CD4-positive, alpha-beta T cell (primary cell): ENCODE data around the gene ABL1. TPM values are rescaled to one million over a fixed set of nuclear protein-coding genes. Genes with fewer than 3 reads are reported as not detected.

ENCODE experiments used
- ATAC-seq: fragments of 200-7000 bp; cut with Tn5 transposase; one replicate; pipeline ENCODE4 v1.10.0; 2022; ENCODE audit warnings: mild to moderate bottlenecking; ENCODE audit not compliant: poor library complexity
- CTCF ChIA-PET: fragments of 350-600 bp; sonication (Branson Sonifier 250); formaldehyde crosslinking; loops from one replicate; lab custom pipeline; 2021; ENCODE audit warnings: antibody characterized with exemption, inconsistent platforms; lab: Charles Lee
- POLR2A ChIA-PET: fragments of 350-600 bp; sonication (Branson Sonifier 250); formaldehyde crosslinking; loops from one replicate; lab custom pipeline; 2021; ENCODE audit warnings: antibody characterized with exemption, inconsistent platforms; lab: Charles Lee
- DNase-seq, 14 experiments: peaks; one replicate each; pipeline ENCODE4 v3.0.0-alpha.2; 2013 to 2020; ENCODE audit warnings: mixed read lengths in 2 of 14
- H3K27ac ChIP-seq, 2 donors: one replicate each; pipeline versions ENCODE4 v1.5.1 to v1.7.0; 2013; ENCODE audit warnings: low read length in 2 of 2, low read depth in 1 of 2, mild to moderate bottlenecking in 1 of 2
- H3K27me3 ChIP-seq, 2 experiments: 1 replicate in 1 of 2; 2 replicates in 1 of 2; pipeline versions ENCODE4 v1.6.1 to v1.7.0; 2013; ENCODE audit warnings: low read length in 2 of 2, control low read depth in 1 of 2, mild to moderate bottlenecking in 1 of 2, moderate library complexity in 1 of 2; ENCODE audit not compliant: insufficient read depth in 2 of 2, control insufficient read depth in 1 of 2
- H3K36me3 ChIP-seq: one replicate; pipeline ENCODE4 v1.6.1; 2013; ENCODE audit warnings: low read length, control low read depth; ENCODE audit not compliant: insufficient read depth
- H3K4me1 ChIP-seq: one replicate; pipeline ENCODE4 v1.6.1; 2013; ENCODE audit warnings: low read length, control low read depth; ENCODE audit not compliant: insufficient read depth
- H3K4me3 ChIP-seq: one replicate; pipeline ENCODE4 v1.5.1; 2013; ENCODE audit warnings: mild to moderate bottlenecking, low read length, moderate library complexity
- H3K9me3 ChIP-seq, 2 experiments: 1 replicate in 1 of 2; 2 replicates in 1 of 2; pipeline versions ENCODE4 v1.6.1 to v1.7.0; 2013; ENCODE audit warnings: low read length in 2 of 2, mild to moderate bottlenecking in 2 of 2, control low read depth in 1 of 2, moderate library complexity in 1 of 2; ENCODE audit not compliant: control insufficient read depth in 1 of 2, insufficient read depth in 1 of 2
- H3K27ac Mint-ChIP-seq: one replicate; pipeline ENCODE4 v1.8.0; 2020; ENCODE audit warnings: mixed read lengths
- H3K27me3 Mint-ChIP-seq: one replicate; pipeline ENCODE4 v1.8.0; 2021; ENCODE audit warnings: mixed read lengths
- H3K36me3 Mint-ChIP-seq: one replicate; pipeline ENCODE4 v1.8.0; 2021; ENCODE audit warnings: low read depth, mixed read lengths
- H3K4me1 Mint-ChIP-seq: one replicate; pipeline ENCODE4 v1.8.0; 2021; ENCODE audit warnings: low read depth, mixed read lengths
- H3K4me3 Mint-ChIP-seq: one replicate; pipeline ENCODE4 v1.8.0; 2020; ENCODE audit warnings: mild to moderate bottlenecking, mixed read lengths
- H3K9me3 Mint-ChIP-seq: one replicate; pipeline ENCODE4 v1.8.0; 2020; ENCODE audit warnings: mixed read lengths
- intact Hi-C, 2 experiments: fragments of 100-400 bp; cut with DNase I in 1 of 2; cut with micrococcal nuclease in 1 of 2; formaldehyde crosslinking; loops; one replicate each; pipeline versions ENCODE4 v1.15.1 to v1.9.0; 2023 to 2025; cut with DNase I, micrococcal nuclease
- total RNA-seq, 174 experiments: library from RNA in 2 of 174; stranded (reverse) in 2 of 174; gene quantifications; one replicate each; pipeline ENCODE4 v1.2.3 and lab custom pipeline; 2021 to 2026
- TF ChIP-seq, protein P1 (sequence below): fragments of 200-600 bp; IDR thresholded peaks from one replicate; pipeline ENCODE4 v1.8.0; 2022; ENCODE audit warnings: antibody characterized with exemption, mild to moderate bottlenecking

ABL1 gene
- total RNA-seq, 2 experiments from 2014 or later, result 29.8 to 33.7 TPM

DNA sequence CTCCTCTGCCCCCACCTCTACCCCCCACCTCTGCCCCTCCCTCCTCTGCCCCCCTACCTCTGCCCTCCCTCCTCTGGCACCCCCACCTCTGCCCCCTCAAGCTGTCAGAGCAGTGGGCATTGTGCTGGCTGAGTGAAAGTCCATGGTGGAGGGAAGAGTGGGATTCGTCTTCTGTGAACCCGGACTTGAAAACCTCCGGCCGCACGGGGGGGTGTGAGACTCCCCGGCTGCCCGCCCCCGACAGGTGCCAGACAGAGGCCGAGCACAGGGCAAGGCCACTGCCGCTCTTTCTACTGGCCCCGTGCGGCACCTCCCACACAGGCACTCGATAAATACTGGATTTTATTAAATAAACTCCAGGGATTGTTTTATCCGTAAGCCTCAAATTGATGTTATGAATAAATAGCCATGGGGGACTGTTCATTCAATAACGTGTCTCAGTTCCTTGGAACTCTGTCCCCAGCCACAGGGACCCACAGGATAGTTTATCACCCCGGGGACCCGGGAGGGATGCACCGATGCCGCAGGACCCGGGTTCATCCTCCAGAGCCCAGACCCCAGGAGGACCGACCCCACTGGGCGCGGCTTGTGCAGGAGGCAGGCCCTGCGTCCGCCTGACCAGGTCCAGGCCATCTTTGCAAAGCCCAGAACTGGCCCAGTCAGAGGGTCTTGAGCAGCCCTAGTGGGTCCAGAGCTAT, 64.1 kb downstream of the ABL1 start:
- POLR2A ChIA-PET, result no interaction called here
- intact Hi-C loops, result no loop called here
- Mint-ChIP-seq H3K9me3 (no peaks in the 10 kb centered on the region), H3K36me3 (no peaks in the 10 kb centered on the region), H3K4me1 (no peaks in the 10 kb centered on the region), H3K4me3 (no peak overlapping the region), H3K27ac (no peak overlapping the region), H3K27me3 (no peaks in the 10 kb centered on the region)
- TF ChIP-seq, protein P1, sequence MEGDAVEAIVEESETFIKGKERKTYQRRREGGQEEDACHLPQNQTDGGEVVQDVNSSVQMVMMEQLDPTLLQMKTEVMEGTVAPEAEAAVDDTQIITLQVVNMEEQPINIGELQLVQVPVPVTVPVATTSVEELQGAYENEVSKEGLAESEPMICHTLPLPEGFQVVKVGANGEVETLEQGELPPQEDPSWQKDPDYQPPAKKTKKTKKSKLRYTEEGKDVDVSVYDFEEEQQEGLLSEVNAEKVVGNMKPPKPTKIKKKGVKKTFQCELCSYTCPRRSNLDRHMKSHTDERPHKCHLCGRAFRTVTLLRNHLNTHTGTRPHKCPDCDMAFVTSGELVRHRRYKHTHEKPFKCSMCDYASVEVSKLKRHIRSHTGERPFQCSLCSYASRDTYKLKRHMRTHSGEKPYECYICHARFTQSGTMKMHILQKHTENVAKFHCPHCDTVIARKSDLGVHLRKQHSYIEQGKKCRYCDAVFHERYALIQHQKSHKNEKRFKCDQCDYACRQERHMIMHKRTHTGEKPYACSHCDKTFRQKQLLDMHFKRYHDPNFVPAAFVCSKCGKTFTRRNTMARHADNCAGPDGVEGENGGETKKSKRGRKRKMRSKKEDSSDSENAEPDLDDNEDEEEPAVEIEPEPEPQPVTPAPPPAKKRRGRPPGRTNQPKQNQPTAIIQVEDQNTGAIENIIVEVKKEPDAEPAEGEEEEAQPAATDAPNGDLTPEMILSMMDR, result no peak
- H3K27ac ChIP-seq, result no peak overlapping the region
- H3K27me3 ChIP-seq, result peaks cover 0 to 7% of the 10 kb centered on the region in 2 experiments
- no peaks in the 10 kb centered on the region for H3K36me3 ChIP-seq
- H3K4me1 ChIP-seq, result no peaks in the 10 kb centered on the region
- CTCF ChIA-PET, result no interaction called here
- no peak overlapping the region for H3K4me3 ChIP-seq
- ATAC-seq, result no peak
- DNase-seq, result no peak
- H3K9me3 ChIP-seq, result no peaks in the 10 kb centered on the region

DNA sequence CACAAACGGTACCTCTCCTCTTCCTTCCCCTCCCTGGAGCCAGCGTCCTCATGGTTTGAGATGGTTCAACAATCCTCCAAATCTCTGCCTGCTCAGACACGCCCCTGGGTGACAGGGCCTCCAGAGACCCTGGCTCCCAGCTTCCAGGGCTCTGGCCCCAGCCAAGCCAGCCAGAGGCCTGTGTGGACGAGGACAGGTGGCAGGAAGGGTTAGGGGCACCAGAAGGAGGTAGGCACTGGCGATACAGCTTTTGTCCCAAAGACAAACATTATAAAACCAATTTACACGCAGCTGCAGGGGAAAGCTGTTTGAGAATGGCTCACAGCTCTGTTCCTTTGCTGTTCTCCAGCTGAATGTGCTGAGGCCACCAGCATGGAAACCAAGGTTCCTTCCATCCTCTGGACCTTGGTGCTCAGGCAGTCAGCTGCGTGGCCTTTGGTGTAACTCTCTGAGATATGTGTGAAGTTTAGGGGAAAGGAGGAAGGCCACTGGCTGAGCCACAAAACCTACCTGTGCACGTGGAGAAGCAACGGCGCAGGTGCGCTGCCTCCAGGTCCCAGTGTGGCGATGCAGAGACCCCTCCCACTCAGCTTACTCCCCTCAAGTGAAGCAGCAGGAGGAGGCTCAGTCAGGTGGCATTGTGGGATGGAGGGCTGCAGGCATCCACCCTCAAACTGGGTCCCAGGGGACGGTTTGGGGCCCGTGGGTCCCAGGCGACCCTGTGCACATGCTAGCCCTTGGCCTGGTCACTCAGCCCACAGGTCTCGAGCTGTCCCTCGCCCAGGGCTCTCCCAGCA, 65.8 kb downstream of the ABL1 start:
- no peak overlapping the region for H3K27ac Mint-ChIP-seq
- Histone ChIP-seq H3K4me1 (no peaks in the 10 kb centered on the region), H3K27me3 (peaks cover 0 to 7% of the 10 kb centered on the region in 2 experiments), H3K9me3 (peaks cover 0 to 6% of the 10 kb centered on the region in 2 experiments), H3K36me3 (no peaks in the 10 kb centered on the region), H3K4me3 (no peak overlapping the region), H3K27ac (no peak overlapping the region)
- intact Hi-C loops, result no loop called here
- no peaks in the 10 kb centered on the region for H3K36me3 Mint-ChIP-seq
- no peaks in the 10 kb centered on the region for H3K9me3 Mint-ChIP-seq
- no peak overlapping the region for H3K4me3 Mint-ChIP-seq
- no peaks in the 10 kb centered on the region for H3K4me1 Mint-ChIP-seq
- TF ChIP-seq, protein P1, result no peak
- DNase-seq (no peak), ATAC-seq (no peak)
- ChIA-PET POLR2A (no interaction called here), CTCF (no interaction called here)
- H3K27me3 Mint-ChIP-seq, result no peaks in the 10 kb centered on the region

DNA sequence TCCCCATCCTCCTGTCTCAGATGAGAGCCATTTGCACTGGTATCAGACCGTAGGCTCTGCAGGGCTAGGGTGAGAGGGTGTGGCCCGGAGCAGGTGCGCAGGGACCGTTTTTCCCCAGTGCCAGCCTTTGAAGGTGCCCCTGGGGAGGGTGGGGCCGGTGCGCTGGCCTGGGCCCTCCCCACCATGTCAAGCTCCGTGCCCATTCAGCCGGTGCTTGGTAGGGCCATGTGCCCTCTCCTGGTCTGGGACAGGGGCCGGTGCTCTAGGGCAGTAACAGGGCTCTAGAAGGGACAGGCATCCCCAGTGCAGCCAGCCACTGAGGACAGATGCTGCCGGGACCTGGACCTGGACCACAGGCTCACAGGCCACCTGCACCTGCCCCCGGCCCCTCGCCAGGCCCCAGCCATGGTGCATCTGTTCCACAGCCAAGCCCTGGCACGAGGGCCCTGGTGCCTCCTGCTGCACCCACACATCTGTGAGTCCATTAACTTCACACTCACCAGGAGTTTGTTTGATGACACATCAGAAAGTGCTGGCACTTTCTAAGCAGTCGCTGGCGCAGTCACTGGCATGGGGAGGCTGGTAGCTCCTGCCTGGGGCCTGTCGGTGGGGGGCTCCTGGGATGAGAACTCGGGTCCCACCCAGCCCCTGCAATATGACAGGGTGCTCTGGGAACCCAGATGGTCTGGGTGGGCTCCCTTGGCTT, 66.6 kb downstream of the ABL1 start:
- Histone ChIP-seq H3K27me3 (peaks cover 0 to 7% of the 10 kb centered on the region in 2 experiments), H3K27ac (no peak overlapping the region), H3K4me1 (no peaks in the 10 kb centered on the region), H3K36me3 (no peaks in the 10 kb centered on the region), H3K4me3 (no peak overlapping the region), H3K9me3 (peaks cover 0 to 6% of the 10 kb centered on the region in 2 experiments)
- intact Hi-C loops, result no loop called here
- Mint-ChIP-seq H3K4me3 (no peak overlapping the region), H3K36me3 (no peaks in the 10 kb centered on the region), H3K27ac (no peak overlapping the region), H3K9me3 (no peaks in the 10 kb centered on the region), H3K27me3 (no peaks in the 10 kb centered on the region), H3K4me1 (no peaks in the 10 kb centered on the region)
- ChIA-PET POLR2A (no interaction called here), CTCF (no interaction called here)
- DNase-seq, result no peak
- TF ChIP-seq, protein P1, result no peak
- no peak for ATAC-seq
